HepG2 (cell line): ENCODE results near the gene MSI2. TPM values are rescaled to one million over a fixed set of nuclear protein-coding genes. Genes with fewer than 3 reads are reported as not detected.

Experiments
- ADNP ChIP-seq: sonication (generic); formaldehyde crosslinking; IDR thresholded peaks from 2 replicates; pipeline ENCODE4 v1.4.0; 2020; ENCODE audit warnings: missing genetic modification reagents
- CBX1 ChIP-seq: IDR thresholded peaks from one replicate; pipeline ENCODE4 v1.6.1; 2016; ENCODE audit warnings: antibody characterized with exemption, low read depth
- GABPB1 ChIP-seq: IDR thresholded peaks from 2 replicates; pipeline ENCODE4 v1.6.1; 2016; ENCODE audit warnings: mild to moderate bottlenecking, missing genetic modification reagents, moderate library complexity, missing compliant biosample characterization
- HOXA9 ChIP-seq: sonication (generic); formaldehyde crosslinking; IDR thresholded peaks from 2 replicates; pipeline ENCODE4 v1.8.1; 2022; ENCODE audit warnings: missing genetic modification reagents, mild to moderate bottlenecking, moderate library complexity, borderline replicate concordance
- KAT8 ChIP-seq: IDR thresholded peaks from 2 replicates; pipeline ENCODE4 v1.6.1; 2016; ENCODE audit warnings: missing genetic modification reagents, missing compliant biosample characterization
- MTF1 ChIP-seq: sonication (generic); formaldehyde crosslinking; IDR thresholded peaks from 2 replicates; pipeline ENCODE4 v1.5.0; 2020; ENCODE audit warnings: missing genetic modification reagents
- NFIC ChIP-seq: IDR thresholded peaks from 2 replicates; pipeline ENCODE4 v1.6.1; 2012; ENCODE audit warnings: mild to moderate bottlenecking, low read length, inconsistent platforms
- NONO ChIP-seq, 2 experiments: fragments of 450-650 bp in 1 of 2; sonication (generic) in 1 of 2; formaldehyde crosslinking in 1 of 2; IDR thresholded peaks in 1 of 2; conservative IDR thresholded peaks in 1 of 2; 2 replicates each; pipeline versions ENCODE4 v1.6.1 to v1.8.0; 2017 to 2022; ENCODE audit warnings: mild to moderate bottlenecking in 1 of 2, missing genetic modification reagents in 1 of 2, moderate library complexity in 1 of 2
- PHF8 ChIP-seq: sonication (generic); formaldehyde crosslinking; IDR thresholded peaks from 2 replicates; pipeline ENCODE4 v1.5.0; 2020; ENCODE audit warnings: missing genetic modification reagents
- RCOR2 ChIP-seq: IDR thresholded peaks from 2 replicates; pipeline ENCODE4 v1.6.1; 2016; ENCODE audit warnings: missing biosample characterization, missing genetic modification reagents
- REPIN1 ChIP-seq: sonication (generic); formaldehyde crosslinking; IDR thresholded peaks from 2 replicates; pipeline ENCODE4 v1.8.0; 2022; ENCODE audit warnings: missing genetic modification reagents, low read depth, mild to moderate bottlenecking, borderline replicate concordance
- REXO4 ChIP-seq: sonication (generic); formaldehyde crosslinking; IDR thresholded peaks from 2 replicates; pipeline ENCODE4 v1.8.0; 2022; ENCODE audit warnings: missing genetic modification reagents, mild to moderate bottlenecking, borderline replicate concordance
- SRF ChIP-seq: IDR thresholded peaks from 2 replicates; pipeline ENCODE4 v1.6.1; 2011; ENCODE audit warnings: mild to moderate bottlenecking, low read depth, low read length, moderate library complexity
- ZBTB38 ChIP-seq: sonication (generic); formaldehyde crosslinking; IDR thresholded peaks from 2 replicates; pipeline ENCODE4 v1.5.1; 2020; ENCODE audit warnings: mild to moderate bottlenecking, missing genetic modification reagents
- ZC3H4 ChIP-seq: sonication (generic); formaldehyde crosslinking; IDR thresholded peaks from 2 replicates; pipeline ENCODE4 v1.4.0; 2020; ENCODE audit warnings: missing genetic modification reagents, borderline replicate concordance
- ZFP62 ChIP-seq: sonication (generic); formaldehyde crosslinking; IDR thresholded peaks from 2 replicates; pipeline ENCODE4 v1.4.0; 2020; ENCODE audit warnings: missing genetic modification reagents
- ZFY ChIP-seq: sonication (generic); formaldehyde crosslinking; IDR thresholded peaks from 2 replicates; pipeline ENCODE4 v1.4.0; 2020; ENCODE audit warnings: missing genetic modification reagents
- ZKSCAN8 ChIP-seq: IDR thresholded peaks from 2 replicates; pipeline ENCODE4 v1.6.1; 2016; ENCODE audit warnings: borderline replicate concordance, missing genetic modification reagents, missing compliant biosample characterization
- ZNF17 ChIP-seq: sonication (generic); formaldehyde crosslinking; IDR thresholded peaks from 2 replicates; pipeline ENCODE4 v1.5.0; 2020; ENCODE audit warnings: mild to moderate bottlenecking, missing genetic modification reagents
- ZNF253 ChIP-seq: sonication (generic); formaldehyde crosslinking; IDR thresholded peaks from 2 replicates; pipeline ENCODE4 v1.8.0; 2022; ENCODE audit warnings: mild to moderate bottlenecking, missing genetic modification reagents, borderline replicate concordance
- ZNF382 ChIP-seq: sonication (generic); formaldehyde crosslinking; IDR thresholded peaks from 2 replicates; pipeline ENCODE4 v1.5.0; 2020; ENCODE audit warnings: missing genetic modification reagents, mild to moderate bottlenecking, borderline replicate concordance
- ZNF777 ChIP-seq: sonication (generic); formaldehyde crosslinking; IDR thresholded peaks from 2 replicates; pipeline ENCODE4 v1.4.0; 2020; ENCODE audit warnings: missing genetic modification reagents
- ZSCAN31 ChIP-seq: sonication (generic); formaldehyde crosslinking; IDR thresholded peaks from 2 replicates; pipeline ENCODE4 v1.5.0; 2020; ENCODE audit warnings: low read depth, mild to moderate bottlenecking, missing genetic modification reagents
- polyA plus RNA-seq, 8 experiments: library from polyadenylated mRNA; depleted of rRNA in 3 of 8; stranded (reverse) in 7 of 8; unstranded in 1 of 8; fragments of >200 nt; fragmentation: Illumina TruSeq in 4 of 8; extraction: Trizol in 4 of 8; gene quantifications; 2 replicates each; pipeline versions ENCODE4 v1.2.1 to v1.2.3, GENCODE V29; 2011 to 2016; ENCODE audit warnings: low read depth in 4 of 8, missing spikeins in 1 of 8, mixed read lengths in 1 of 8; ENCODE audit not compliant: insufficient read depth in 1 of 8
- total RNA-seq, 5 experiments: library from RNA; depleted of rRNA; stranded (reverse); fragments of >200 nt; fragmentation: Illumina TruSeq; extraction: Trizol; gene quantifications; 2 replicates each; pipeline ENCODE4 v1.2.3, GENCODE V29; 2016; ENCODE audit warnings: low read depth in 1 of 5
- TF ChIP-seq, protein P1 (sequence below): IDR thresholded peaks from 2 replicates; pipeline ENCODE4 v1.6.1; 2016; ENCODE audit warnings: low read depth, missing genetic modification reagents, missing compliant biosample characterization
- TF ChIP-seq, protein P2 (sequence below): sonication (generic); formaldehyde crosslinking; IDR thresholded peaks from 2 replicates; pipeline ENCODE4 v1.4.0; 2020; ENCODE audit warnings: missing genetic modification reagents

MSI2 gene
- total and polyA plus RNA-seq, 2 of the 13 experiments (the other 11 are each of a cell fraction or from before 2014, with no cell fraction given) = 77.5 to 78.4 TPM

DNA sequence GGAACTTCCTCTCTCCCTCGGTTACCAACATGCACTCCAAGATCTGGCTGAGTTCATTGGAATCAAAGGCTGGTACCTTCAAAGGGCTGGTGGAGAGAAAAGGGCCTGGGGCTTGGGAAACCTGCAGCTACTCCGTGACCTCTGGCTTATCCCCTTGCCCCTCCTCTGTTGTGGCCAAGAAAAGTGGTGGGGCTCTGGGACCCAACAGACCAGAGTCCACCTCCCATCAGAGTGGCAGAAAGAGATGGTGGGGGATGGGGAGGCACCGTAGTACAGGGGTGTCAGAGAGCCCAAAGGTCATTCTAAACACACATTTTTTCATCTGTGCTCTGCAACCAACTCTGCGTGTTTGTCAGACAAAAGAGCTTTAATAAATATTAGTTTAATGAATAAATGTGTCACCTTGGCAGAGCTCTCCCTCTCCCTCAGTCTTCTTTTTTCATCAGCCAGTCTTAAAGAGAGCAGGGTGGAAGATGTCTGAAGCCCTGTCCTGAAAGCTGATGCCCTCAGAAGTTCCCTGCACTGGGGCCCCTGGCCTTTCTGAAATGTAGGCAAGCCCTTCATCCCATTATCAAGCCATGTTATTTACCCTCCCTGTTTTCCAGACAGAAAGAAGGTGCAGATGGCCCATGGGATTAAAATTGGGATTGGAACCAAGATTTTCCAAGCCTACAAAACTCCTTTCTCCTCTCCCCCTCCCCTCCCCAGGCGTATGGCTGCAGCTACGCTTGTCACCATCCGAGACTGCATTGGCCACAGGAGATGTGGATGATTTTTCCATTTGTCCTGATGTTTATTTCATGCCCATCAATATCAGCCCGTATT lies 261.5 kb downstream of the MSI2 start (continued):
- TF ChIP-seq, protein P1, sequence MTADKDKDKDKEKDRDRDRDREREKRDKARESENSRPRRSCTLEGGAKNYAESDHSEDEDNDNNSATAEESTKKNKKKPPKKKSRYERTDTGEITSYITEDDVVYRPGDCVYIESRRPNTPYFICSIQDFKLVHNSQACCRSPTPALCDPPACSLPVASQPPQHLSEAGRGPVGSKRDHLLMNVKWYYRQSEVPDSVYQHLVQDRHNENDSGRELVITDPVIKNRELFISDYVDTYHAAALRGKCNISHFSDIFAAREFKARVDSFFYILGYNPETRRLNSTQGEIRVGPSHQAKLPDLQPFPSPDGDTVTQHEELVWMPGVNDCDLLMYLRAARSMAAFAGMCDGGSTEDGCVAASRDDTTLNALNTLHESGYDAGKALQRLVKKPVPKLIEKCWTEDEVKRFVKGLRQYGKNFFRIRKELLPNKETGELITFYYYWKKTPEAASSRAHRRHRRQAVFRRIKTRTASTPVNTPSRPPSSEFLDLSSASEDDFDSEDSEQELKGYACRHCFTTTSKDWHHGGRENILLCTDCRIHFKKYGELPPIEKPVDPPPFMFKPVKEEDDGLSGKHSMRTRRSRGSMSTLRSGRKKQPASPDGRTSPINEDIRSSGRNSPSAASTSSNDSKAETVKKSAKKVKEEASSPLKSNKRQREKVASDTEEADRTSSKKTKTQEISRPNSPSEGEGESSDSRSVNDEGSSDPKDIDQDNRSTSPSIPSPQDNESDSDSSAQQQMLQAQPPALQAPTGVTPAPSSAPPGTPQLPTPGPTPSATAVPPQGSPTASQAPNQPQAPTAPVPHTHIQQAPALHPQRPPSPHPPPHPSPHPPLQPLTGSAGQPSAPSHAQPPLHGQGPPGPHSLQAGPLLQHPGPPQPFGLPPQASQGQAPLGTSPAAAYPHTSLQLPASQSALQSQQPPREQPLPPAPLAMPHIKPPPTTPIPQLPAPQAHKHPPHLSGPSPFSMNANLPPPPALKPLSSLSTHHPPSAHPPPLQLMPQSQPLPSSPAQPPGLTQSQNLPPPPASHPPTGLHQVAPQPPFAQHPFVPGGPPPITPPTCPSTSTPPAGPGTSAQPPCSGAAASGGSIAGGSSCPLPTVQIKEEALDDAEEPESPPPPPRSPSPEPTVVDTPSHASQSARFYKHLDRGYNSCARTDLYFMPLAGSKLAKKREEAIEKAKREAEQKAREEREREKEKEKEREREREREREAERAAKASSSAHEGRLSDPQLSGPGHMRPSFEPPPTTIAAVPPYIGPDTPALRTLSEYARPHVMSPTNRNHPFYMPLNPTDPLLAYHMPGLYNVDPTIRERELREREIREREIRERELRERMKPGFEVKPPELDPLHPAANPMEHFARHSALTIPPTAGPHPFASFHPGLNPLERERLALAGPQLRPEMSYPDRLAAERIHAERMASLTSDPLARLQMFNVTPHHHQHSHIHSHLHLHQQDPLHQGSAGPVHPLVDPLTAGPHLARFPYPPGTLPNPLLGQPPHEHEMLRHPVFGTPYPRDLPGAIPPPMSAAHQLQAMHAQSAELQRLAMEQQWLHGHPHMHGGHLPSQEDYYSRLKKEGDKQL (CRISPR knock-in tag) = peak; percentile 79
- 0 out of 2 replicates have a peak, but pooled peaks have one; percentile 39 for TF ChIP-seq SRF
- peak; percentile 48; the same call in 1 of the 2 replicates for TF ChIP-seq PHF8 (CRISPR knock-in tag)
- TF ChIP-seq ZFY (CRISPR knock-in tag) = no peak
- no peak for TF ChIP-seq CBX1
- TF ChIP-seq ZC3H4 (CRISPR knock-in tag) = no peak
- peak; percentile 89 for TF ChIP-seq KAT8 (CRISPR knock-in tag)
- TF ChIP-seq ZFP62 (CRISPR knock-in tag) = no peak
- TF ChIP-seq, protein P2, sequence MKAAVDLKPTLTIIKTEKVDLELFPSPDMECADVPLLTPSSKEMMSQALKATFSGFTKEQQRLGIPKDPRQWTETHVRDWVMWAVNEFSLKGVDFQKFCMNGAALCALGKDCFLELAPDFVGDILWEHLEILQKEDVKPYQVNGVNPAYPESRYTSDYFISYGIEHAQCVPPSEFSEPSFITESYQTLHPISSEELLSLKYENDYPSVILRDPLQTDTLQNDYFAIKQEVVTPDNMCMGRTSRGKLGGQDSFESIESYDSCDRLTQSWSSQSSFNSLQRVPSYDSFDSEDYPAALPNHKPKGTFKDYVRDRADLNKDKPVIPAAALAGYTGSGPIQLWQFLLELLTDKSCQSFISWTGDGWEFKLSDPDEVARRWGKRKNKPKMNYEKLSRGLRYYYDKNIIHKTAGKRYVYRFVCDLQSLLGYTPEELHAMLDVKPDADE (CRISPR knock-in tag) = no peak
- no peak for TF ChIP-seq ZNF382 (CRISPR knock-in tag)
- TF ChIP-seq ZBTB38 (CRISPR knock-in tag) = peak; percentile 46; the same call in 1 of the 2 replicates
- no peak for TF ChIP-seq ZNF17
- TF ChIP-seq REXO4 = no peak
- TF ChIP-seq NFIC = peak; percentile 95
- TF ChIP-seq RCOR2 (CRISPR knock-in tag) = peak; percentile 94
- TF ChIP-seq ZKSCAN8 (CRISPR knock-in tag) = peak; percentile 91; the same call in 1 of the 2 replicates
- TF ChIP-seq NONO (IDR thresholded peaks at IDR 0.05) = no peak
- TF ChIP-seq NONO (CRISPR knock-in tag; conservative IDR thresholded peaks at IDR 0.05) = peak; percentile 87
- no peak for TF ChIP-seq ZNF253 (CRISPR knock-in tag)
- TF ChIP-seq REPIN1 (CRISPR knock-in tag) = peak; percentile 90
- TF ChIP-seq ZSCAN31 = peak; percentile 41; the same call in 1 of the 2 replicates
- TF ChIP-seq GABPB1 (CRISPR knock-in tag) = peak; percentile 56
- TF ChIP-seq ZNF777 (CRISPR knock-in tag) = no peak
- TF ChIP-seq HOXA9 (CRISPR knock-in tag) = 0 out of 2 replicates have a peak, but pooled peaks have one; percentile 23
- no peak for TF ChIP-seq ADNP
- no peak for TF ChIP-seq MTF1 (CRISPR knock-in tag)
